Left colon (tissue), 2 donors: ENCODE data around the gene ADAM19. TPM values are rescaled to one million over a fixed set of nuclear protein-coding genes. Genes with fewer than 3 reads are reported as not detected.

Experiments
- ATAC-seq: fragments of 200-7000 bp; cut with Tn5 transposase; one replicate; pipeline ENCODE4 v1.9.1; 2020; ENCODE audit warnings: mild to moderate bottlenecking, moderate library complexity
- DNase-seq, 2 donors: peaks; one replicate each; pipeline ENCODE4 v3.0.0-alpha.2; 2020
- intact Hi-C, 2 donors: fragments of 100-400 bp; cut with DNase I in 1 of 2; cut with micrococcal nuclease in 1 of 2; formaldehyde crosslinking; loops; one replicate each; pipeline versions ENCODE4 v1.11.2 to v1.14.0; 2022; cut with DNase I, micrococcal nuclease
- total RNA-seq, 2 donors: library from RNA; stranded (reverse); fragmentation: NEBNext Ultra II Directional; extraction: Animal tissue kit (Norgen Biotek cat#: 25700); gene quantifications; one replicate each; pipeline ENCODE4 v1.2.1, GENCODE V29; 2021
- donor health status: DM: no; HTN: no; CAD: no.
- donor health status: DM: yes; HTN: yes; CAD: no.

Gene ADAM19
- total RNA-seq, 2 donors from 2014 or later, result 2.7 to 9.1 TPM

- no peak for ATAC-seq
- intact Hi-C loops, result no loop called here
- no peak for DNase-seq
Measured at GRCh38 chr5:157597277-157597676, 21.7 kb upstream of the ADAM19 start.

GRCh38 chr5:157596487-157596886 lies 20.9 kb upstream of the ADAM19 start:
- intact Hi-C loops, result no loop called here
- no peak for DNase-seq
- no peak for ATAC-seq

GRCh38 chr5:157594675-157595459 lies 19.3 kb upstream of the ADAM19 start:
- no peak for DNase-seq
- intact Hi-C loops, result no loop called here
- no peak for ATAC-seq

- ATAC-seq (no peak), DNase-seq (no peak)
- intact Hi-C loops, result no loop called here
Measured at GRCh38 chr5:157594257-157594656, 18.7 kb upstream of the ADAM19 start.

- ATAC-seq (no peak), DNase-seq (no peak)
- intact Hi-C loops, result no loop called here
Measured at GRCh38 chr5:157593052-157593757, 17.6 kb upstream of the ADAM19 start.

- ATAC-seq (no peak), DNase-seq (no peak)
- intact Hi-C loops, result no loop called here
Measured at GRCh38 chr5:157592594-157592993, 17.0 kb upstream of the ADAM19 start.

- no peak for ATAC-seq
- no peak for DNase-seq
- intact Hi-C loops, result no loop called here
Measured at GRCh38 chr5:157590478-157590877, 14.9 kb upstream of the ADAM19 start.

GRCh38 chr5:157584628-157585027 lies 9.1 kb upstream of the ADAM19 start:
- ATAC-seq (no peak), DNase-seq (no peak)
- intact Hi-C loops, result no loop called here

- ATAC-seq, result no peak
Measured at GRCh38 chr5:157582731-157583620, 7.4 kb upstream of the ADAM19 start.

GRCh38 chr5:157581901-157582300 lies 6.3 kb upstream of the ADAM19 start:
- ATAC-seq (no peak), DNase-seq (no peak)
- intact Hi-C loops, result no loop called here

More at GRCh38 chr5:157582731-157583620, 7.4 kb upstream of the ADAM19 start:
- no peak for DNase-seq
- intact Hi-C loops, result no loop called here

GRCh38 chr5:157578079-157578780 lies 2.7 kb upstream of the ADAM19 start:
- DNase-seq (no peak), ATAC-seq (no peak)
- intact Hi-C loops, result no loop called here

GRCh38 chr5:157576678-157577077 lies 1.1 kb upstream of the ADAM19 start:
- DNase-seq (no peak), ATAC-seq (no peak)

GRCh38 chr5:157574456-157575380 lies 857 bp downstream of the ADAM19 start:
- intact Hi-C loops, result no loop called here
- DNase-seq (peak; percentile 31 to 50), ATAC-seq (peak; percentile 42)

More at GRCh38 chr5:157576678-157577077, 1.1 kb upstream of the ADAM19 start:
- intact Hi-C loops, result no loop called here

GRCh38 chr5:157571357-157571827 lies 4.2 kb downstream of the ADAM19 start:
- ATAC-seq (peak; percentile 26), DNase-seq (peak; percentile 50)
- intact Hi-C loops, result no loop called here

GRCh38 chr5:157570531-157571200 lies 4.9 kb downstream of the ADAM19 start:
- DNase-seq, result no peak
- no peak for ATAC-seq
- intact Hi-C loops, result no loop called here

GRCh38 chr5:157568720-157569119 lies 6.9 kb downstream of the ADAM19 start:
- intact Hi-C loops, result no loop called here
- ATAC-seq (no peak), DNase-seq (no peak)

- intact Hi-C loops, result no loop called here
- no peak for DNase-seq
- ATAC-seq, result no peak
Measured at GRCh38 chr5:157568222-157568621, 7.4 kb downstream of the ADAM19 start.
